SK-N-SH treated with all-trans-retinoic acid at 6 μM for 48 hours (cell line): ENCODE results near the gene CDK5.

ENCODE experiments used
- ATAC-seq: fragments of 200-7000 bp; cut with Tn5 transposase; 3 replicates; pipeline ENCODE4 v1.9.1; 2020; ENCODE audit warnings: mild to moderate bottlenecking, moderate library complexity
- ARNTL ChIP-seq: fragments of 450-650 bp; formaldehyde crosslinking; IDR thresholded peaks from 2 replicates; pipeline ENCODE4 v1.5.0; 2020; ENCODE audit warnings: low read depth, mild to moderate bottlenecking, moderate library complexity, borderline replicate concordance
- BACH2 ChIP-seq: fragments of 250-450 bp; sonication (Bioruptor Pico); IDR thresholded peaks from 2 replicates; pipeline ENCODE4 v1.9.0; 2021; ENCODE audit warnings: mild to moderate bottlenecking, borderline replicate concordance
- CSDC2 ChIP-seq: fragments of 250-450 bp; sonication (Bioruptor Pico); IDR thresholded peaks from 2 replicates; pipeline ENCODE4 v1.5.0; 2020; ENCODE audit warnings: mild to moderate bottlenecking, moderate library complexity
- ESRRG ChIP-seq: fragments of 250-450 bp; sonication (Bioruptor Pico); IDR thresholded peaks from 2 replicates; pipeline ENCODE4 v1.6.1; 2021; ENCODE audit warnings: mild to moderate bottlenecking
- GLIS3 ChIP-seq: fragments of 250-450 bp; sonication (Bioruptor Pico); IDR thresholded peaks from 2 replicates; pipeline ENCODE4 v1.5.0; 2020; ENCODE audit warnings: mild to moderate bottlenecking, moderate library complexity
- ISL1 ChIP-seq: fragments of 250-450 bp; sonication (Bioruptor Pico); IDR thresholded peaks from 2 replicates; pipeline ENCODE4 v2.1.2; 2022; ENCODE audit warnings: mild to moderate bottlenecking, moderate library complexity
- OSR1 ChIP-seq: fragments of 250-450 bp; sonication (Bioruptor Pico); IDR thresholded peaks from 2 replicates; pipeline ENCODE4 v1.8.0; 2022; ENCODE audit warnings: moderate library complexity, mild to moderate bottlenecking, inconsistent platforms
- RARB ChIP-seq: fragments of 250-450 bp; sonication (Bioruptor Pico); IDR thresholded peaks from 2 replicates; pipeline ENCODE4 v1.8.0; 2021; ENCODE audit warnings: mild to moderate bottlenecking, moderate library complexity
- SNAI2 ChIP-seq: fragments of 250-450 bp; sonication (Bioruptor Pico); IDR thresholded peaks from 2 replicates; pipeline ENCODE4 v1.5.0; 2020; ENCODE audit warnings: mild to moderate bottlenecking, moderate library complexity
- TCF4 ChIP-seq: fragments of 250-450 bp; sonication (Bioruptor Pico); IDR thresholded peaks from 2 replicates; pipeline ENCODE4 v1.8.0; 2021; ENCODE audit warnings: mild to moderate bottlenecking, moderate library complexity, borderline replicate concordance
- TOX ChIP-seq: fragments of 250-450 bp; sonication (Bioruptor Pico); IDR thresholded peaks from 2 replicates; pipeline ENCODE4 v1.8.0; 2021; ENCODE audit warnings: mild to moderate bottlenecking, moderate library complexity, borderline replicate concordance
- ZC3H10 ChIP-seq: fragments of 250-450 bp; sonication (Bioruptor Pico); IDR thresholded peaks from 2 replicates; pipeline ENCODE4 v1.5.1; 2021; ENCODE audit warnings: mild to moderate bottlenecking, moderate library complexity
- ZFP3 ChIP-seq: fragments of 250-450 bp; sonication (Bioruptor Pico); IDR thresholded peaks from 2 replicates; pipeline ENCODE4 v1.5.0; 2020; ENCODE audit warnings: mild to moderate bottlenecking, moderate library complexity
- ZFP30 ChIP-seq: fragments of 450-650 bp; formaldehyde crosslinking; IDR thresholded peaks from 2 replicates; pipeline ENCODE4 v1.5.0; 2022; ENCODE audit warnings: mild to moderate bottlenecking, moderate library complexity
- ZNF565 ChIP-seq: fragments of 450-650 bp; formaldehyde crosslinking; conservative IDR thresholded peaks from 2 replicates; pipeline ENCODE4 v1.5.0; 2020; ENCODE audit warnings: low read depth, mild to moderate bottlenecking, moderate library complexity
- ZNF70 ChIP-seq: fragments of 450-650 bp; formaldehyde crosslinking; IDR thresholded peaks from 2 replicates; pipeline ENCODE4 v1.5.0; 2020; ENCODE audit warnings: mild to moderate bottlenecking, moderate library complexity
- ZNF8 ChIP-seq: fragments of 450-650 bp; formaldehyde crosslinking; IDR thresholded peaks from 2 replicates; pipeline ENCODE4 v1.5.0; 2020; ENCODE audit warnings: mild to moderate bottlenecking, moderate library complexity
- TF ChIP-seq, protein P1 (sequence below): fragments of 250-450 bp; sonication (Bioruptor Pico); IDR thresholded peaks from 2 replicates; pipeline ENCODE4 v1.8.0; 2021; ENCODE audit warnings: low read depth, mild to moderate bottlenecking, moderate library complexity, borderline replicate concordance
- TF ChIP-seq, protein P2 (sequence below): fragments of 250-450 bp; sonication (Bioruptor Pico); IDR thresholded peaks from 2 replicates; pipeline ENCODE4 v1.5.1; 2021; ENCODE audit warnings: mild to moderate bottlenecking, moderate library complexity
- TF ChIP-seq, protein P3 (sequence below): fragments of 250-450 bp; sonication (Bioruptor Pico); IDR thresholded peaks from 2 replicates; pipeline ENCODE4 v1.5.1; 2020; ENCODE audit warnings: low read depth, mild to moderate bottlenecking, moderate library complexity
- TF ChIP-seq, protein P4 (sequence below): fragments of 250-450 bp; sonication (Bioruptor Pico); IDR thresholded peaks from 2 replicates; pipeline ENCODE4 v1.8.0; 2020; ENCODE audit warnings: mild to moderate bottlenecking, moderate library complexity, borderline replicate concordance

Gene CDK5

DNA sequence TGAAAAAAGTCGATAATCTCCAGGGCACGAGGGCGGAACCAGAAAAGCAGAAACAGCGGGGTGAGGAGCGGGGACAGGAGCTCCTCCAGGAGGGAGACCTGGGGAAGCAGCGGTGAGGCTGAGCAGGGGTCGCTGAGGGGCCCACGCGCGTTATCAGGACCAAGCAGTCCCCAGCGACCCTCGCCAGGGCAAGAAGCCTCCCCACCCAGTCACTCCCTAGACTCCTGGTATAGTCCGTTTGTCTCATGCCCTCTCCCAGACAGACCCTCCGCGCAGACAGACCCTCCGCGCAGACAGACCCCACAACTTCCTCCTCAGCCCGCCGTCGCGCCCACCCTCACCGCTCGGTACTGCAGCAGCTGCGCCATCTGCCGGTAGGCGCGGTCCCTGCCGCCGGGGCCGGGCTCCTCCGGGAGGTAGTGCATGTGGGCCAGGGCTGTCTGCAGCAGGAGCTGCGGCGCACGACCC is 39.7 kb downstream of the CDK5 start (continued):
- TF ChIP-seq, protein P1, sequence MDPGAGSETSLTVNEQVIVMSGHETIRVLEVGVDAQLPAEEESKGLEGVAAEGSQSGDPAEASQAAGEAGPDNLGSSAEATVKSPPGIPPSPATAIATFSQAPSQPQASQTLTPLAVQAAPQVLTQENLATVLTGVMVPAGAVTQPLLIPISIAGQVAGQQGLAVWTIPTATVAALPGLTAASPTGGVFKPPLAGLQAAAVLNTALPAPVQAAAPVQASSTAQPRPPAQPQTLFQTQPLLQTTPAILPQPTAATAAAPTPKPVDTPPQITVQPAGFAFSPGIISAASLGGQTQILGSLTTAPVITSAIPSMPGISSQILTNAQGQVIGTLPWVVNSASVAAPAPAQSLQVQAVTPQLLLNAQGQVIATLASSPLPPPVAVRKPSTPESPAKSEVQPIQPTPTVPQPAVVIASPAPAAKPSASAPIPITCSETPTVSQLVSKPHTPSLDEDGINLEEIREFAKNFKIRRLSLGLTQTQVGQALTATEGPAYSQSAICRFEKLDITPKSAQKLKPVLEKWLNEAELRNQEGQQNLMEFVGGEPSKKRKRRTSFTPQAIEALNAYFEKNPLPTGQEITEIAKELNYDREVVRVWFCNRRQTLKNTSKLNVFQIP (CRISPR knock-in tag), result no peak
- TF ChIP-seq, protein P2, sequence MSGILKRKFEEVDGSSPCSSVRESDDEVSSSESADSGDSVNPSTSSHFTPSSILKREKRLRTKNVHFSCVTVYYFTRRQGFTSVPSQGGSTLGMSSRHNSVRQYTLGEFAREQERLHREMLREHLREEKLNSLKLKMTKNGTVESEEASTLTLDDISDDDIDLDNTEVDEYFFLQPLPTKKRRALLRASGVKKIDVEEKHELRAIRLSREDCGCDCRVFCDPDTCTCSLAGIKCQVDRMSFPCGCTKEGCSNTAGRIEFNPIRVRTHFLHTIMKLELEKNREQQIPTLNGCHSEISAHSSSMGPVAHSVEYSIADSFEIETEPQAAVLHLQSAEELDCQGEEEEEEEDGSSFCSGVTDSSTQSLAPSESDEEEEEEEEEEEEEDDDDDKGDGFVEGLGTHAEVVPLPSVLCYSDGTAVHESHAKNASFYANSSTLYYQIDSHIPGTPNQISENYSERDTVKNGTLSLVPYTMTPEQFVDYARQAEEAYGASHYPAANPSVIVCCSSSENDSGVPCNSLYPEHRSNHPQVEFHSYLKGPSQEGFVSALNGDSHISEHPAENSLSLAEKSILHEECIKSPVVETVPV, result no peak
- TF ChIP-seq ZNF8 (CRISPR knock-in tag) (no peak), ZNF70 (no peak), ZFP3 (no peak)
- TF ChIP-seq, all 23 proteins: peak for 0

DNA sequence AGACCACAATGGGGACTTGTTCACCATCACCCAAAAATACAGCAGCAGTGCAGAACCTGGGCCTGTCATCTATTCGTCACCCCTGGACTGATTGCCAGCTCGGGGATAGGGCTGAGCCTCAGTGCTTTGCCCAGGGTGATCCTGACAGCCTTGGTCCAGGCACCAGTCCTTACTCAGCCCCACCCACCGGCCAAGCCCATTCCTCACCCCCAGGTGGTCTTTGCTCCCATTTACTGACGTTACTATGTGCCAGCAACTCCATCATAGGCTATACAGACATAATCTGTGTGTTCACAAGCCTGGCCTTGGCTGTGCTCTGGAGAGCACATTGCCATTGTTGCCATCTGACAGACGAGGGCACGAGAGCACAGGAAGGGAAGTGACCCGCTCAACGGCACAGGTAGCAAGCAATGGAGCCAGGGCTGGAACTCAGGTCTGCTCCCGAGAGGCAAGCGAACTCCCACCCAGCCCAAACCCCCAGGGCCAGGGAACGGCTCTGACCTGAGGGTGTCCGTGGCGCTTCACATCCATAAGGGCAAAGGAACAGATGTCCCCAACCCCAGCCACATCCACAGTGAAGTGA is 40.2 kb downstream of the CDK5 start:
- no peak for ATAC-seq
- TF ChIP-seq ZNF565 (CRISPR knock-in tag) (no peak), ZC3H10 (CRISPR knock-in tag) (no peak), BACH2 (CRISPR knock-in tag) (no peak), ISL1 (CRISPR knock-in tag) (no peak), CSDC2 (CRISPR knock-in tag) (no peak), TCF4 (CRISPR knock-in tag) (no peak), SNAI2 (no peak), RARB (CRISPR knock-in tag) (no peak), OSR1 (CRISPR knock-in tag) (no peak), ZNF8 (CRISPR knock-in tag) (no peak), ZFP3 (no peak), ARNTL (CRISPR knock-in tag) (no peak), ESRRG (CRISPR knock-in tag) (no peak), TOX (no peak), ZNF70 (no peak)
- TF ChIP-seq, protein P1 (CRISPR knock-in tag), result no peak
- TF ChIP-seq, protein P2, result no peak
- TF ChIP-seq, protein P3, sequence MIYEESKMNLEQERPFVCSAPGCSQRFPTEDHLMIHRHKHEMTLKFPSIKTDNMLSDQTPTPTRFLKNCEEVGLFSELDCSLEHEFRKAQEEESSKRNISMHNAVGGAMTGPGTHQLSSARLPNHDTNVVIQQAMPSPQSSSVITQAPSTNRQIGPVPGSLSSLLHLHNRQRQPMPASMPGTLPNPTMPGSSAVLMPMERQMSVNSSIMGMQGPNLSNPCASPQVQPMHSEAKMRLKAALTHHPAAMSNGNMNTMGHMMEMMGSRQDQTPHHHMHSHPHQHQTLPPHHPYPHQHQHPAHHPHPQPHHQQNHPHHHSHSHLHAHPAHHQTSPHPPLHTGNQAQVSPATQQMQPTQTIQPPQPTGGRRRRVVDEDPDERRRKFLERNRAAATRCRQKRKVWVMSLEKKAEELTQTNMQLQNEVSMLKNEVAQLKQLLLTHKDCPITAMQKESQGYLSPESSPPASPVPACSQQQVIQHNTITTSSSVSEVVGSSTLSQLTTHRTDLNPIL (CRISPR knock-in tag), result no peak
- TF ChIP-seq, all 23 proteins: peak for 0

DNA sequence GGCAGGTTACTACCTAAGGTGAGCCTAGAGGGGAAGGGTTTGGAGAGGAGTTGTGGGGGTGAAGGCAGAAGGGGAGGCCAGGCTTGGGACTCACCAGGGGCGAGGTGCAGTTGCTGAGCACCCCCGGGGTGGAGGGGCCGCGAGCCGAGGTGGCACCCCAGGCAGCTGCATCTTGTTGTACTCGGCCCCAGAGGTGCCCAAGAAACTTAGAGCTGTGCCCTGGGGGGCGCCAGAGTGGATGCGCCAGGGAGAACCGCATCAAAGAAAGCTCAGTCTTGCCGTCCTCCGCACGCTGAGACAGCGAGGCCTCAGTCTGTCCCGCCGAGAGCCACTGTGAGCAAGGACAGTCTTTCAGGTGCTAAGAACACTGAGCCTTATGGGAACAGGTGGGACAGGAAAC is 40.8 kb downstream of the CDK5 start:
- TF ChIP-seq, protein P4, sequence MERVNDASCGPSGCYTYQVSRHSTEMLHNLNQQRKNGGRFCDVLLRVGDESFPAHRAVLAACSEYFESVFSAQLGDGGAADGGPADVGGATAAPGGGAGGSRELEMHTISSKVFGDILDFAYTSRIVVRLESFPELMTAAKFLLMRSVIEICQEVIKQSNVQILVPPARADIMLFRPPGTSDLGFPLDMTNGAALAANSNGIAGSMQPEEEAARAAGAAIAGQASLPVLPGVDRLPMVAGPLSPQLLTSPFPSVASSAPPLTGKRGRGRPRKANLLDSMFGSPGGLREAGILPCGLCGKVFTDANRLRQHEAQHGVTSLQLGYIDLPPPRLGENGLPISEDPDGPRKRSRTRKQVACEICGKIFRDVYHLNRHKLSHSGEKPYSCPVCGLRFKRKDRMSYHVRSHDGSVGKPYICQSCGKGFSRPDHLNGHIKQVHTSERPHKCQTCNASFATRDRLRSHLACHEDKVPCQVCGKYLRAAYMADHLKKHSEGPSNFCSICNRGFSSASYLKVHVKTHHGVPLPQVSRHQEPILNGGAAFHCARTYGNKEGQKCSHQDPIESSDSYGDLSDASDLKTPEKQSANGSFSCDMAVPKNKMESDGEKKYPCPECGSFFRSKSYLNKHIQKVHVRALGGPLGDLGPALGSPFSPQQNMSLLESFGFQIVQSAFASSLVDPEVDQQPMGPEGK (CRISPR knock-in tag), result no peak
- TF ChIP-seq, protein P1 (CRISPR knock-in tag), result no peak
- no peak for TF ChIP-seq ISL1 (CRISPR knock-in tag)
- no peak for TF ChIP-seq BACH2 (CRISPR knock-in tag)
- no peak for TF ChIP-seq ZFP30 (CRISPR knock-in tag)
- TF ChIP-seq ZNF70, result no peak
- TF ChIP-seq ZNF8 (CRISPR knock-in tag), result no peak
- no peak for TF ChIP-seq TOX
- TF ChIP-seq, protein P2, result no peak
- no peak for TF ChIP-seq GLIS3 (CRISPR knock-in tag)
- TF ChIP-seq, protein P3 (CRISPR knock-in tag), result no peak
- TF ChIP-seq ZC3H10 (CRISPR knock-in tag), result no peak
- no peak for ATAC-seq
